ENCODE measurements around the gene DDIT3. TPM values are rescaled to one million over a fixed set of nuclear protein-coding genes. Genes with fewer than 3 reads are reported as not detected.
A peak's percentile ranks its signal among the peaks of the same experiment; 100 is the strongest.

The DDIT3 gene
- 27.4 and 33.1 TPM in 2 replicates for total RNA-seq (2014; rRNA removed)
- percentile 100 among the genes with signal in this experiment for Bru-seq, nascent RNA
- percentile 98 among the genes with signal in this experiment for BruChase-seq, experiment 1, labeled RNA remaining after a 6-hour chase
- percentile 99 among the genes with signal in this experiment for BruChase-seq, experiment 2, labeled RNA remaining after a 2-hour chase
- long read RNA-seq, transcript DDIT3-205 (3 exons, 951 nt), result minor isoform, 9 of 212 reads
- long read RNA-seq, transcript DDIT3-202 (4 exons, 872 nt), result minor isoform, 7 of 212 reads
- long read RNA-seq, transcript DDIT3-201 (4 exons, 906 nt), result major isoform, 123 of 212 reads
- long read RNA-seq, partial matches to known transcripts, result 4 of 212 reads
- long read RNA-seq, other reads (novel, unspliced or antisense), result 68 of 212 reads

- H3K9me3 ChIP-seq (ENCODE audit: low read length), result no peaks in the 10 kb centered on the region
- ATAC-seq (peak; percentile 59), DNase-seq (peak; percentile 98)
- H3K9me2 ChIP-seq (replicated peaks; ENCODE audit: low read length), result no peaks in the 10 kb centered on the region
- peak within 1 kb of the TSS; percentile 98 for H3K4me2 ChIP-seq (ENCODE audit: low read length)
- H3K27ac ChIP-seq (ENCODE audit: low read length), result peak within 1 kb of the TSS; percentile 82
- POLR2A ChIA-PET (ENCODE audit: unreplicated experiment), result no interaction called here
- H3K27me3 ChIP-seq (ENCODE audit: low read length), result no peaks in the 10 kb centered on the region
- peak within 1 kb of the TSS; percentile 94 for H3K9ac ChIP-seq (ENCODE audit: low read length)
- BruUV-seq (replicated peaks), result TSS peak; percentile 59
- peaks cover 28% of the 10 kb centered on the region for H4K20me1 ChIP-seq (ENCODE audit: low read length)
- intact Hi-C loops (cut with micrococcal nuclease), result no loop called here
- CTCF ChIA-PET, result no interaction called here
- peaks cover 47% of the 10 kb centered on the region for H3K4me1 ChIP-seq (ENCODE audit: insufficient read depth, low read length)
- H3K79me2 ChIP-seq (ENCODE audit: low read length), result peaks cover 58% of the 10 kb centered on the region
- peak within 1 kb of the TSS; percentile 74 for H2AFZ ChIP-seq (ENCODE audit: low read length)
- H3K36me3 ChIP-seq (ENCODE audit: low read depth, low read length), result peaks cover 33% of the 10 kb centered on the region
- H3F3A ChIP-seq (ENCODE audit: low read length, unreplicated experiment), result no peaks in the 10 kb centered on the region
- no peak for TF ChIP-seq EZH2 (IDR thresholded peaks at IDR 0.05; ENCODE audit: low read length, unreplicated experiment)
- TF ChIP-seq EZH2phosphoT487 (IDR thresholded peaks at IDR 0.05; ENCODE audit: borderline replicate concordance, low read length), result no peak
- no peak for TF ChIP-seq CTCF (conservative IDR thresholded peaks at IDR 0.05; ENCODE audit: low read depth, low read length)
- peak within 1 kb of the TSS; percentile 96 for H3K4me3 ChIP-seq (ENCODE audit: low read length)
Measured at GRCh38 chr12:57520053-57520818, at the start of gene DDIT3. Gene DDIT3 (minus strand): TSS chr12:57520514. CDS start chr12:57517406, 3,108 bp downstream.

- intact Hi-C loops (cut with micrococcal nuclease), result no loop called here
- POLR2A ChIA-PET (ENCODE audit: unreplicated experiment), result no interaction called here
- Histone ChIP-seq H3K36me3 (ENCODE audit: low read depth, low read length) (no peaks in the 10 kb centered on the region), H4K20me1 (ENCODE audit: low read length) (no peaks in the 10 kb centered on the region), H3K9ac (ENCODE audit: low read length) (no peak overlapping the region), H3K4me1 (ENCODE audit: insufficient read depth, low read length) (no peaks in the 10 kb centered on the region), H3K4me2 (ENCODE audit: low read length) (no peak overlapping the region), H3K27ac (ENCODE audit: low read length) (no peak overlapping the region), H3K9me3 (ENCODE audit: low read length) (no peaks in the 10 kb centered on the region), H3F3A (ENCODE audit: low read length, unreplicated experiment) (no peaks in the 10 kb centered on the region), H3K9me2 (replicated peaks; ENCODE audit: low read length) (no peaks in the 10 kb centered on the region), H2AFZ (ENCODE audit: low read length) (no peak overlapping the region), H3K79me2 (ENCODE audit: low read length) (no peaks in the 10 kb centered on the region), H3K4me3 (ENCODE audit: low read length) (no peak overlapping the region), H3K27me3 (ENCODE audit: low read length) (no peaks in the 10 kb centered on the region)
- no peak for DNase-seq
- CTCF ChIA-PET, result no interaction called here
- no TSS peak for BruUV-seq (replicated peaks)
- no peak for TF ChIP-seq EZH2phosphoT487 (IDR thresholded peaks at IDR 0.05; ENCODE audit: borderline replicate concordance, low read length)
- TF ChIP-seq CTCF (conservative IDR thresholded peaks at IDR 0.05; ENCODE audit: low read depth, low read length), result no peak
- TF ChIP-seq EZH2 (IDR thresholded peaks at IDR 0.05; ENCODE audit: low read length, unreplicated experiment), result no peak
- no peak for ATAC-seq
Measured at GRCh38 chr12:57569858-57570257, 49.5 kb upstream of the DDIT3 start.

All from PC-3 (cell line).